Gastroesophageal sphincter (tissue), 4 donors: ENCODE results near the gene PRDM12. TPM values are rescaled to one million over a fixed set of nuclear protein-coding genes. Genes with fewer than 3 reads are reported as not detected.
A peak's percentile ranks its signal among the peaks of the same experiment; 100 is the strongest.

Source experiments
- ATAC-seq: fragments of 150-250 bp; one replicate; pipeline ENCODE4 v1.9.1; 2016; ENCODE audit warnings: mild to moderate bottlenecking, moderate library complexity
- H3K27ac ChIP-seq, 4 donors: fragments of 200-600 bp; sonication (generic) in 3 of 4; 1 replicate in 3 of 4; 2 replicates in 1 of 4; pipeline ENCODE4 v1.5.1; 2016 to 2019
- H3K27me3 ChIP-seq: fragments of 200-600 bp; sonication (generic); one replicate; pipeline ENCODE4 v1.5.1; 2019
- H3K36me3 ChIP-seq, 2 donors: fragments of 200-600 bp; sonication (generic); one replicate each; pipeline ENCODE4 v1.5.1; 2019; ENCODE audit warnings: control low read depth in 1 of 2
- H3K4me1 ChIP-seq, 3 donors: fragments of 200-600 bp; sonication (generic); 1 replicate in 2 of 3; 2 replicates in 1 of 3; pipeline ENCODE4 v1.5.1; 2016 to 2019; ENCODE audit warnings: control low read depth in 2 of 3
- H3K4me3 ChIP-seq, 2 donors: fragments of 200-600 bp; sonication (generic); one replicate each; pipeline ENCODE4 v1.5.1; 2019; ENCODE audit warnings: mild to moderate bottlenecking in 1 of 2, moderate library complexity in 1 of 2
- H3K9me3 ChIP-seq, 3 donors: fragments of 200-600 bp; sonication (generic); one replicate each; pipeline ENCODE4 v1.5.1; 2017 to 2019; ENCODE audit warnings: control low read depth in 2 of 3
- CTCF ChIP-seq, 4 experiments: fragments of 200-600 bp in 2 of 4; fragments of 450-650 bp in 2 of 4; sonication (generic) in 1 of 4; IDR thresholded peaks; one replicate each; pipeline ENCODE4 v1.5.1; 2017 to 2019; ENCODE audit warnings: antibody characterized with exemption in 4 of 4, mild to moderate bottlenecking in 2 of 4, moderate library complexity in 2 of 4
- EP300 ChIP-seq: sonication (generic); formaldehyde crosslinking; IDR thresholded peaks from one replicate; pipeline ENCODE4 v1.6.1; 2017; ENCODE audit warnings: antibody characterized with exemption, mild to moderate bottlenecking
- POLR2A ChIP-seq, 2 donors: fragments of 450-650 bp; IDR thresholded peaks; one replicate each; pipeline ENCODE4 v1.6.1; 2017; ENCODE audit warnings: antibody characterized with exemption in 2 of 2, mild to moderate bottlenecking in 2 of 2, moderate library complexity in 1 of 2
- POLR2AphosphoS5 ChIP-seq: sonication (generic); formaldehyde crosslinking; IDR thresholded peaks from one replicate; pipeline ENCODE4 v1.6.1; 2017; ENCODE audit warnings: antibody characterized with exemption
- WGBS, 2 donors: methylation state at CpG; one replicate each; pipeline ENCODE4 v1.1.5; 2018; ENCODE audit warnings: low coverage in 1 of 2; 5-methylcytosine and 5-hydroxymethylcytosine counted together
- total RNA-seq, 4 donors: library from RNA; depleted of rRNA; stranded (reverse); fragments of >200 nt; gene quantifications; one replicate each; pipeline ENCODE4 v1.1.0, GENCODE V29; 2016

The PRDM12 gene
- total RNA-seq, 4 donors from 2014 or later, result not detected

- no peak for ATAC-seq
- no peaks in the 10 kb centered on the region for H3K27me3 ChIP-seq
- peak overlapping the region; percentile 31 to 100 (median 96) for H3K27ac ChIP-seq
- no peaks in the 10 kb centered on the region for H3K9me3 ChIP-seq
- WGBS, 2 donors, result 6 to 9% methylated on average over 7 of the region's 7 CpGs
- H3K4me3 ChIP-seq, result peak overlapping the region; percentile 76 to 85
- no peaks in the 10 kb centered on the region for H3K36me3 ChIP-seq
- TF ChIP-seq POLR2A (IDR thresholded peaks at IDR 0.05), result no peak
- TF ChIP-seq CTCF (IDR thresholded peaks at IDR 0.05), result no peak
- TF ChIP-seq EP300, result no peak
- no peak for TF ChIP-seq POLR2AphosphoS5
- peaks cover 0 to 58% (median 9%) of the 10 kb centered on the region in 3 donors for H3K4me1 ChIP-seq
Measured at GRCh38 chr9:130714586-130715110, 50.3 kb downstream of the PRDM12 start.

- peaks cover 0 to 58% (median 9%) of the 10 kb centered on the region in 3 donors for H3K4me1 ChIP-seq
- H3K9me3 ChIP-seq, result no peaks in the 10 kb centered on the region
- peak overlapping the region; percentile 76 to 85 for H3K4me3 ChIP-seq
- H3K36me3 ChIP-seq, result no peaks in the 10 kb centered on the region
- 2 to 5% methylated on average over 3 of the region's 3 CpGs for WGBS, 2 donors
- TF ChIP-seq CTCF (IDR thresholded peaks at IDR 0.05) (no peak), POLR2A (IDR thresholded peaks at IDR 0.05) (no peak), EP300 (no peak), POLR2AphosphoS5 (no peak)
- H3K27ac ChIP-seq, result peak overlapping the region; percentile 31 to 100 (median 96)
- no peak for ATAC-seq
- no peaks in the 10 kb centered on the region for H3K27me3 ChIP-seq
Measured at GRCh38 chr9:130715270-130715669, 50.9 kb downstream of the PRDM12 start.

- H3K27me3 ChIP-seq, result no peaks in the 10 kb centered on the region
- H3K4me3 ChIP-seq, result no peak overlapping the region
- H3K4me1 ChIP-seq, result peaks cover 0 to 51% (median 9%) of the 10 kb centered on the region in 3 donors
- H3K27ac ChIP-seq, result no peak overlapping the region
- WGBS, 2 donors, result 33 to 67% methylated on average over 1 to 2 of the region's 3 CpGs
- no peak for ATAC-seq
- TF ChIP-seq POLR2A (IDR thresholded peaks at IDR 0.05), result no peak
- H3K36me3 ChIP-seq, result no peaks in the 10 kb centered on the region
- no peaks in the 10 kb centered on the region for H3K9me3 ChIP-seq
Measured at GRCh38 chr9:130718562-130718961, 54.2 kb downstream of the PRDM12 start.

- H3K36me3 ChIP-seq, result no peaks in the 10 kb centered on the region
- no peaks in the 10 kb centered on the region for H3K9me3 ChIP-seq
- H3K27ac ChIP-seq, result no peak overlapping the region
- H3K4me3 ChIP-seq, result no peak overlapping the region
- H3K27me3 ChIP-seq, result no peaks in the 10 kb centered on the region
- peaks cover 0 to 30% (median 5%) of the 10 kb centered on the region in 3 donors for H3K4me1 ChIP-seq
- TF ChIP-seq POLR2A (IDR thresholded peaks at IDR 0.05) (no peak), CTCF (IDR thresholded peaks at IDR 0.05) (no peak), POLR2AphosphoS5 (no peak), EP300 (no peak)
- 96 to 98% methylated on average over 7 to 9 of the region's 10 CpGs for WGBS, 2 donors
- no peak for ATAC-seq
Measured at GRCh38 chr9:130720762-130721161, 56.4 kb downstream of the PRDM12 start.

- no peaks in the 10 kb centered on the region for H3K9me3 ChIP-seq
- no peak overlapping the region for H3K27ac ChIP-seq
- no peaks in the 10 kb centered on the region for H3K36me3 ChIP-seq
- no peaks in the 10 kb centered on the region for H3K27me3 ChIP-seq
- peaks cover 0 to 19% (median 0%) of the 10 kb centered on the region in 3 donors for H3K4me1 ChIP-seq
- H3K4me3 ChIP-seq, result no peak overlapping the region
- no peak for ATAC-seq
- WGBS, 2 donors, result 45% methylated on average over 3 of the region's 3 CpGs
- TF ChIP-seq POLR2AphosphoS5 (no peak), POLR2A (IDR thresholded peaks at IDR 0.05) (no peak), CTCF (IDR thresholded peaks at IDR 0.05) (no peak), EP300 (no peak)
Measured at GRCh38 chr9:130728721-130729120, 64.3 kb downstream of the PRDM12 start.
